SK-N-MC (cell line): ENCODE measurements around the gene LST1.

Source experiments
- EZH2 ChIP-seq: fragments of 200-600 bp; sonication (generic); IDR thresholded peaks from one replicate; pipeline ENCODE4 v1.6.1; 2017; ENCODE audit warnings: antibody characterized with exemption
- POLR2AphosphoS5 ChIP-seq: IDR thresholded peaks from 2 replicates; pipeline ENCODE4 v1.6.1; 2012; ENCODE audit warnings: mild to moderate bottlenecking, low read depth, low read length, borderline replicate concordance

DNA sequence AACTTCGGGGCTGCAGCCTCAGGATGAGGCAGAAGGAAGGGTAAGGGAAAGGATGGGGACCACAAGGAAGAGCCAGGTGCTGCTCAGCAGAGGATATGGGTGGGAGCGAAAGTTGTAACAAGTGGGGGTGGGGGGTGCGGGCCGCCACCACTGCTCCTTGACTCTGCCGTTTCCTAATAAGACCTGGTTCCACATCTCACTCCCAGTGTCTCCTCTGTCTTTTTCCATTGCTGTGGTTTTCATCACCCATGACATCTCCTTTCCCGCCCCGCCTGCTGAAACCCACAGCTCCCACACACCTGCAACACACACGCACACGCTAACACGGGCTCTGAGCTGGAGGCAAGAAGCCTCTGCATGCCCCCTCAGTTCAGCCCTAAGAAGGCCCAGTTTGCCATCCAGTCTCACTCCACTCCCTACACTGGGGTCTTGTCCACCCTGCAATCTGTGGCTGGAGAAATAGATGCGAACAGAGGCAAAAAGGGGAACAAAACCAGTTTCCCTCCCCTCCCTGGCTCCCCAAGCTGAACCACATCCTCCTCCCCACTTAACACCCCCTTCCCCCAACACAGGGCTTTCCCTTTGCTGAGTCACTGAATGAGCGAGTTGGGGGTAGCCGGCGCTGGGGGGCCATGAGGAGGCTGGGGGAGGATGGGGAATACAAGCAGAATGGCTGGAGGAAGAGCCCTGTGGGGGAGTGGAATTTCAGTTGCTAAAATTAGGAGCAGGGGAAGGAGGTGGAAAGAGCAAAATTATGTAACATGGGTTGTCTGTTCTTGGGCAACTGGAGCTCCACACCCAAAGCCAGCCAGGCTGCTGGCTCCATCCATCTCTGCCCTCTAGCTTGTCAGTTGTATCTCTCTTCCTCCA, 27.2 kb upstream of the LST1 start:
- no peak for TF ChIP-seq POLR2AphosphoS5
- no peak for TF ChIP-seq EZH2
